Breast epithelium (tissue), 4 donors: ENCODE data around the gene MAN2A1. TPM values are rescaled to one million over a fixed set of nuclear protein-coding genes. Genes with fewer than 3 reads are reported as not detected.
A peak's percentile ranks its signal among the peaks of the same experiment; 100 is the strongest.

ENCODE experiments used
- DNase-seq, 2 donors: peaks; one replicate each; pipeline ENCODE4 v3.0.0-alpha.2; 2019; ENCODE audit warnings: low spot score in 2 of 2
- H3K27ac ChIP-seq, 2 donors: fragments of 200-600 bp; sonication (generic) in 1 of 2; one replicate each; pipeline ENCODE4 v1.5.1; 2016 to 2019; ENCODE audit warnings: mild to moderate bottlenecking in 1 of 2
- H3K27me3 ChIP-seq, 2 donors: fragments of 200-600 bp; sonication (generic) in 1 of 2; one replicate each; pipeline versions ENCODE4 v1.5.1 to v1.6.0; 2017 to 2019; ENCODE audit warnings: control low read depth in 1 of 2, mild to moderate bottlenecking in 1 of 2
- H3K36me3 ChIP-seq: fragments of 200-600 bp; one replicate; pipeline ENCODE4 v1.5.1; 2019
- H3K4me1 ChIP-seq, 2 donors: fragments of 200-600 bp; sonication (generic); one replicate each; pipeline ENCODE4 v1.5.1; 2016 to 2019; ENCODE audit warnings: control low read depth in 1 of 2
- H3K4me3 ChIP-seq, 3 donors: fragments of 200-600 bp; sonication (generic); 1 replicate in 2 of 3; 2 replicates in 1 of 3; pipeline ENCODE4 v1.5.1; 2016 to 2019; ENCODE audit warnings: mild to moderate bottlenecking in 3 of 3, moderate library complexity in 2 of 3
- H3K9me3 ChIP-seq, 2 donors: fragments of 200-600 bp; sonication (generic) in 1 of 2; one replicate each; pipeline ENCODE4 v1.5.1; 2016 to 2019; ENCODE audit warnings: control low read depth in 1 of 2
- CTCF ChIP-seq, 3 donors: fragments of 450-650 bp; IDR thresholded peaks; one replicate each; pipeline ENCODE4 v1.5.1; 2016 to 2017; ENCODE audit warnings: antibody characterized with exemption in 3 of 3, mild to moderate bottlenecking in 3 of 3, moderate library complexity in 3 of 3
- POLR2A ChIP-seq: fragments of 450-650 bp; IDR thresholded peaks from one replicate; pipeline ENCODE4 v1.6.1; 2016; ENCODE audit warnings: antibody characterized with exemption, mild to moderate bottlenecking, moderate library complexity
- POLR2AphosphoS5 ChIP-seq, 3 donors: sonication (generic); formaldehyde crosslinking; IDR thresholded peaks; one replicate each; pipeline ENCODE4 v1.6.1; 2017; ENCODE audit warnings: antibody characterized with exemption in 3 of 3
- intact Hi-C: fragments of 100-400 bp; cut with DNase I; formaldehyde crosslinking; loops from one replicate; pipeline ENCODE4 v1.15.1; 2023; ENCODE audit warnings: low total_unique reads
- total RNA-seq, 3 donors: library from RNA; depleted of rRNA; stranded (reverse); fragments of >200 nt; gene quantifications; one replicate each; pipeline ENCODE4 v1.1.0, GENCODE V29; 2016

MAN2A1 gene
- total RNA-seq, 3 donors from 2014 or later: 57.9 to 68.6 (median 63.3) TPM

GRCh38 chr5:109877670-109878045, 187.9 kb downstream of the MAN2A1 start:
- intact Hi-C loops: no loop called here

GRCh38 chr5:109878887-109879286, 189.2 kb downstream of the MAN2A1 start:
- Histone ChIP-seq H3K9me3 (no peaks in the 10 kb centered on the region), H3K36me3 (no peaks in the 10 kb centered on the region), H3K27ac (no peak overlapping the region), H3K27me3 (no peaks in the 10 kb centered on the region), H3K4me1 (no peaks in the 10 kb centered on the region), H3K4me3 (no peak overlapping the region)
- intact Hi-C loops: no loop called here
- DNase-seq: no peak
- TF ChIP-seq POLR2A (no peak), POLR2AphosphoS5 (IDR thresholded peaks at IDR 0.05) (no peak), CTCF (IDR thresholded peaks at IDR 0.05) (no peak)

More at GRCh38 chr5:109877670-109878045, 187.9 kb downstream of the MAN2A1 start:
- Histone ChIP-seq H3K4me3 (no peak overlapping the region), H3K9me3 (no peaks in the 10 kb centered on the region), H3K36me3 (no peaks in the 10 kb centered on the region), H3K27me3 (no peaks in the 10 kb centered on the region), H3K27ac (peak overlapping the region in 1 of 2 donors; percentile 60), H3K4me1 (no peaks in the 10 kb centered on the region)
- DNase-seq: no peak
- no peak for TF ChIP-seq POLR2A
- TF ChIP-seq POLR2AphosphoS5 (IDR thresholded peaks at IDR 0.05): no peak
- no peak for TF ChIP-seq CTCF (IDR thresholded peaks at IDR 0.05)

GRCh38 chr5:109880907-109881685, 191.4 kb downstream of the MAN2A1 start:
- DNase-seq: no peak
- Histone ChIP-seq H3K27ac (no peak overlapping the region), H3K9me3 (no peaks in the 10 kb centered on the region), H3K4me3 (no peak overlapping the region), H3K27me3 (no peaks in the 10 kb centered on the region), H3K4me1 (no peaks in the 10 kb centered on the region), H3K36me3 (no peaks in the 10 kb centered on the region)
- intact Hi-C loops: no loop called here
- TF ChIP-seq CTCF (IDR thresholded peaks at IDR 0.05) (no peak), POLR2AphosphoS5 (IDR thresholded peaks at IDR 0.05) (no peak), POLR2A (no peak)

GRCh38 chr5:109882546-109882945, 192.8 kb downstream of the MAN2A1 start:
- no peak for DNase-seq
- no peak overlapping the region for H3K4me3 ChIP-seq
- TF ChIP-seq POLR2AphosphoS5 (IDR thresholded peaks at IDR 0.05): no peak
- TF ChIP-seq POLR2A: no peak
- no peak for TF ChIP-seq CTCF (IDR thresholded peaks at IDR 0.05)
- H3K36me3 ChIP-seq: no peaks in the 10 kb centered on the region
- H3K27me3 ChIP-seq: no peaks in the 10 kb centered on the region
- H3K27ac ChIP-seq: peak overlapping the region in 1 of 2 donors; percentile 21
- no peaks in the 10 kb centered on the region for H3K9me3 ChIP-seq
- intact Hi-C loops: no loop called here
- no peaks in the 10 kb centered on the region for H3K4me1 ChIP-seq

- intact Hi-C loops: no loop called here
- no peak overlapping the region for H3K27ac ChIP-seq
- no peak for DNase-seq
Observed at GRCh38 chr5:109884676-109885075, 194.9 kb downstream of the MAN2A1 start.

More at GRCh38 chr5:109884676-109885075, 194.9 kb downstream of the MAN2A1 start:
- H3K27me3 ChIP-seq: no peaks in the 10 kb centered on the region
- no peaks in the 10 kb centered on the region for H3K4me1 ChIP-seq
- no peaks in the 10 kb centered on the region for H3K9me3 ChIP-seq
- no peak overlapping the region for H3K4me3 ChIP-seq
- no peaks in the 10 kb centered on the region for H3K36me3 ChIP-seq
- TF ChIP-seq POLR2AphosphoS5 (IDR thresholded peaks at IDR 0.05): no peak
- no peak for TF ChIP-seq CTCF (IDR thresholded peaks at IDR 0.05)
- TF ChIP-seq POLR2A: no peak
